Measurements from ENCODE around the gene PRADC1.
"Not testable (repeated sequence)": the region's sequence is repeated elsewhere in the genome, so short reads cannot be mapped to it uniquely, and the experiment has no call there.

The PRADC1 gene

GRCh38 chr2:73214120-73215035 is 18.7 kb downstream of the PRADC1 start, which contains the start of gene SMYD5:
TSS of gene SMYD5 (plus strand) at chr2:73214245. CDS start at chr2:73214267, 22 bp downstream.
- peak; percentile 90 to 92 for DNase-seq
- TF ChIP-seq GATA1 (IDR thresholded peaks at IDR 0.05; ENCODE audit: low read depth, low read length): no peak
- peak; percentile 48 for TF ChIP-seq POLR2A (IDR thresholded peaks at IDR 0.05; ENCODE audit: low read length)

GRCh38 chr2:73212448-73213176 is 20.4 kb downstream of the PRADC1 start:
- TF ChIP-seq GATA1 (IDR thresholded peaks at IDR 0.05; ENCODE audit: low read depth, low read length): no peak
- no peak for TF ChIP-seq POLR2A (IDR thresholded peaks at IDR 0.05; ENCODE audit: low read length)
- DNase-seq: peak; percentile 71 to 81

- DNase-seq: no peak
- TF ChIP-seq GATA1 (IDR thresholded peaks at IDR 0.05; ENCODE audit: low read depth, low read length) (no peak), POLR2A (IDR thresholded peaks at IDR 0.05; ENCODE audit: low read length) (no peak)
Observed at GRCh38 chr2:73212098-73212447, 21.0 kb downstream of the PRADC1 start.

DNA sequence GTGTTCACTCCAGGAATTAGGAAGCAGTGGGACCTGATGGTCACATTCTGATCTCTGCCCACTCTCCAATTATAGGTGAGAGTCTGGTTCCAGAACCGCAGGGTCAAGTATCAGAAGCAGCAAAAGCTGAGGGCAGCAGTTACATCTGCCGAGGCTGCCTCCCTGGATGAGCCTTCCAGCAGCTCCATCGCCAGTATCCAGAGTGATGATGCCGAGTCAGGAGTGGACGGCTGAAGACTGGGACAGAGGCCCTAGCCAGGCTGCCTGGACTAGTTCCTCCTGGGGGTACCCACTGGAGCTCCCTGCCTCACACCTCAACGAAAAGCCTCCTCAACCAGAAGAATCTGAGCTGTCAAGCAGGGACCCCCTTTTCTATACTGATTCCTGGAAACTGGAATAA is 22.3 kb downstream of the PRADC1 start:
- TF ChIP-seq POLR2A (IDR thresholded peaks at IDR 0.05; ENCODE audit: low read length) (no peak), GATA1 (IDR thresholded peaks at IDR 0.05; ENCODE audit: low read depth, low read length) (no peak)
- DNase-seq: no peak

- DNase-seq: no peak
- TF ChIP-seq POLR2A (IDR thresholded peaks at IDR 0.05; ENCODE audit: low read length): no peak
- TF ChIP-seq GATA1 (IDR thresholded peaks at IDR 0.05; ENCODE audit: low read depth, low read length): no peak
Observed at GRCh38 chr2:73210019-73210418, 23.0 kb downstream of the PRADC1 start.

- TF ChIP-seq GATA1 (IDR thresholded peaks at IDR 0.05; ENCODE audit: low read depth, low read length) (no peak), POLR2A (IDR thresholded peaks at IDR 0.05; ENCODE audit: low read length) (no peak)
Observed at GRCh38 chr2:73208258-73208657, 24.8 kb downstream of the PRADC1 start.

DNA sequence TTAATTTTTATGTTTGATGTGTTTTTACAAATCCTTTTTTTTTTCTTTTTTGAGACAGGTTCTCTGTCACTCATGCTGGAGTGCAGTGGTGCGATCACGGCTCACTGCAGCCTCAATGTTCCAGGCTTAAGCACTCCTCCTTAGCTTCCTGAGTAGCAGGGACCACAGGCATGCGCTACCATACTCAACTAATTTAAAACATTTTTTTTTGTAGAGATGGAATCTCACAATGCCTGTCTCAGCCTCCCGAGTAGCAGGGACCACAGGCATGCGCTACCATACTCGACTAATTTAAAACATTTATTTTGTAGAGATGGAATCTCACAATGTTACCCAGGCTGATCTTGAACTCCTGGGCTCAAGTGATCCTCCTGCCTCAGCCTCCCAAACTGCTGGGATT is 27.4 kb downstream of the PRADC1 start:
- TF ChIP-seq POLR2A (IDR thresholded peaks at IDR 0.05; ENCODE audit: low read length) (no peak), GATA1 (IDR thresholded peaks at IDR 0.05; ENCODE audit: low read depth, low read length) (no peak)
- no peak for DNase-seq

More at GRCh38 chr2:73208258-73208657, 24.8 kb downstream of the PRADC1 start:
- DNase-seq: no peak

GRCh38 chr2:73203055-73203681 is 29.9 kb downstream of the PRADC1 start:
- no peak for DNase-seq
- no peak for TF ChIP-seq GATA1 (IDR thresholded peaks at IDR 0.05; ENCODE audit: low read depth, low read length)

DNA sequence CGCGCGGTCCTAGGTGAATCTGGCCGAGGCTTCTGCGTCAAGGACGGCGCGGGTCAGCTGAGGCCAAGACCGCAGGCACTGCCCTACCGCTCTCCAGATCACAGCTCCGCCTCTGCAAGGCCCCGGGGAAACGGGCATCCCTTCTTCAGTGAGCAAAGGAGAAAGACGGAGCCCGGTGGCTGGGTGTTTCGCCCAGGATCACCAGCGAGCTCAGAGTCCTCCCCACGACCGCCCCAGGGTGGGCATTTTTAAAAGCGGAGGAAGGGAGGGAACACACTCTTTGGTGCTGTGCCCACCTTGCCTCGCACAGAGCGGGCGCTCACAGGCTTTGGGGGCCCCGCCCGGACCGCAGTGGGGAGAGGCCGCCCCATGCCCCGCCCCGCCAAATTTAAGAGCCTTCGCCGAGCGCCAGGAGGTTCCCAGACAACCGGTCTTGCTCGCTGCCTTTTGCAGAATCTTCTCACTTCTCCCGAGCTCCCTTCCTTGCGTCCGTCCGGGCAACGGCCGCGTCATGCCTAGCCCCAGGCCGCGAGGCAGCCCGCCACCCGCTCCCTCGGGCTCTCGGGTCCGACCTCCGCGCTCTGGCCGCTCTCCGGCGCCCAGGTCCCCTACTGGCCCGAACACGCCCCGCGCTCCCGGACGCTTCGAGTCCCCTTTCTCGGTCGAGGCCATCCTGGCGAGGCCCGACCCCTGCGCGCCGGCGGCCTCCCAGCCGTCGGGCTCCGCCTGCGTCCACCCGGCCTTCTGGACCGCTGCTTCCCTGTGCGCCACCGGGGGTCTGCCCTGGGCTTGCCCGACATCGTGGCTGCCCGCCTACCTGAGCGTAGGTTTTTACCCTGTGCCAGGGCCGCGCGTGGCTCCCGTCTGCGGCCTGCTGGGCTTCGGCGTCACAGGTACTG is 30.6 kb downstream of the PRADC1 start, which contains the start of gene NOTO:
TSS of gene NOTO (plus strand) at position 419 of the 899 bp plus-strand sequence. CDS start at position 512, 93 bp downstream.
- DNase-seq: no peak
- TF ChIP-seq POLR2A (IDR thresholded peaks at IDR 0.05; ENCODE audit: low read length): no peak
- no peak for TF ChIP-seq GATA1 (IDR thresholded peaks at IDR 0.05; ENCODE audit: low read depth, low read length)

DNA sequence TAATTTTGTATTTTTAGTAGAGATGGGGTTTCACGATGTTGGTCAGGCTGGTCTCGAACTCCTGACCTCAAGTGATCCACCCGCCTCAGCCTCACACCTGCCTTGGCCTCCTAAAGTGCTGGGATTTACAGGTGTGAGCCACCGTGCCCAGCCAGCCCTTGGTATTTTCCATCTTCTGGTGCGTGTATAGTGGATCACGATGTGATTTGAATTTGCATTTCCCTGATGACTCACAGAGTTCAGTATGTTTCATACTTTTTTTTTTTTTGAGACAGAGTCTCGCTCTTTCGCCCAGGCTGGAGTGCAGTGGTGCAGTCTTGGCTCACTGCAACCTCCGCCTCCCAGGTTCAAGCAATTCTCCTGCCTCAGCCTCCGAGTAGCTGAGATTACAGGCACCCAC is 32.8 kb downstream of the PRADC1 start:
- DNase-seq: not testable (repeated sequence)

DNA sequence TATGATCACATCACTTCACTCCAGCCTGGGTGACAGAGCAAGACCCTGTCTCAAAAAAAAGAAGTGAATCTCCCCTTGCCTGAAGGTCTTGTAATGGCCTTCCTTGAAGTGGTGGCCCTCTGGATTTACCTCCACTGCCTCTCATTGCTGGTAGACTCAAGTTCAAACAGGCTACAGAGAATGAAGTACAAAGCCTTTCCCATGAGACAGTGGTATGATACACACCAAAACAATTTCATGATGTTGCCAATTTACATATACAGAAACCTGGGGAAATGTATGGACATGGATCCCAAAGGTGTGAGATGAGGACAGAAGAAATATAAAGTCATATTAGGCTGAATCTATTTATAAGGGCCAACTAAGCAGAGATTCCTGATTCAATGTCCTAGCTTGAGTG is 35.5 kb downstream of the PRADC1 start:
- DNase-seq: no peak
- TF ChIP-seq GATA1 (IDR thresholded peaks at IDR 0.05; ENCODE audit: low read depth, low read length) (no peak), POLR2A (IDR thresholded peaks at IDR 0.05; ENCODE audit: low read length) (no peak)

DNA sequence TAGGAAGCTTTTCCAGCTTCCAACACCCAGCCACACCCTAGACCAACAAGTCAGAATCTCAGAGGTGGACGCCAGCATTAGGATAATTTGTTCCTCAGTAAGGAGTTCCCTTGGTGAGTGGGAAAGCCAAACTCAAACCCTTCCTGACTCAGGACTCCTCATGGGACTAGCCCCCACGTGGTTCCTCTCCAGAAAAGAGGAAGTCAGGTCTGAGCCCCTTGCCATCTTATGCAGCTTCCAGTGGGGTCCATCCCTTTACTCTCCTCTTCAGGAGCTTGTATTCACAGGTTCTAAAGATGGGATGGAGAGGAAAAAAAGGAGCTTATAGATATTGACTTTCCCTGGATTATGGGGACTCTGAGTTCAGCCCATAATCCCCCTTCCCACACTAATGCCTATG is 45.5 kb downstream of the PRADC1 start:
- TF ChIP-seq POLR2A (IDR thresholded peaks at IDR 0.05; ENCODE audit: low read length) (no peak), GATA1 (IDR thresholded peaks at IDR 0.05; ENCODE audit: low read depth, low read length) (no peak)
- DNase-seq: no peak

DNA sequence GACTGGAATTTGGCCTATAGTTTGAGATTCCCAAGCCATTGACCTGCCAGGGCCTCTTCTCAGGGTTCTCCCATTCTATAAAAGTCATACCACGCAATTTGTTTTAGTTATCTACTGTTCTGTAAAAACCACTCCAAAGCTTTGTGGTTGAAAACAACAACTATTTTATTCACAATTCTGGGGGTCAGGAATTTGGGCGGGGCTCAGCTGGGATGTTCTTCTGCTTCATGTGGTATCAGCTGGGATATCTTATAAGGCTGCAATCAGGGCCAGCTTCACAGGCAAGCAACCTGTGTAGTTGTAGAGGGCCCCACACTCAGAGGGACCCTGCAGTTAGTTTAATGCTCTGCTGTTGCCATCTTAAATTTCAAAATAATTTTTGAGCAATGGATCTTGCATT is 47.1 kb downstream of the PRADC1 start:
- no peak for DNase-seq
- no peak for TF ChIP-seq GATA1 (IDR thresholded peaks at IDR 0.05; ENCODE audit: low read depth, low read length)
- TF ChIP-seq POLR2A (IDR thresholded peaks at IDR 0.05; ENCODE audit: low read length): no peak

Measured in erythroblast (primary cell).